Fibroblast of skin of right biceps (primary cell): Measurements from ENCODE around the gene LTBP4.
"Not testable (repeated sequence)": the region's sequence is repeated elsewhere in the genome, so short reads cannot be mapped to it uniquely, and the experiment has no call there.

ENCODE experiments used
- DNase-seq: peaks from one replicate; pipeline ENCODE4 v3.0.0-alpha.2; 2013

The LTBP4 gene

DNA sequence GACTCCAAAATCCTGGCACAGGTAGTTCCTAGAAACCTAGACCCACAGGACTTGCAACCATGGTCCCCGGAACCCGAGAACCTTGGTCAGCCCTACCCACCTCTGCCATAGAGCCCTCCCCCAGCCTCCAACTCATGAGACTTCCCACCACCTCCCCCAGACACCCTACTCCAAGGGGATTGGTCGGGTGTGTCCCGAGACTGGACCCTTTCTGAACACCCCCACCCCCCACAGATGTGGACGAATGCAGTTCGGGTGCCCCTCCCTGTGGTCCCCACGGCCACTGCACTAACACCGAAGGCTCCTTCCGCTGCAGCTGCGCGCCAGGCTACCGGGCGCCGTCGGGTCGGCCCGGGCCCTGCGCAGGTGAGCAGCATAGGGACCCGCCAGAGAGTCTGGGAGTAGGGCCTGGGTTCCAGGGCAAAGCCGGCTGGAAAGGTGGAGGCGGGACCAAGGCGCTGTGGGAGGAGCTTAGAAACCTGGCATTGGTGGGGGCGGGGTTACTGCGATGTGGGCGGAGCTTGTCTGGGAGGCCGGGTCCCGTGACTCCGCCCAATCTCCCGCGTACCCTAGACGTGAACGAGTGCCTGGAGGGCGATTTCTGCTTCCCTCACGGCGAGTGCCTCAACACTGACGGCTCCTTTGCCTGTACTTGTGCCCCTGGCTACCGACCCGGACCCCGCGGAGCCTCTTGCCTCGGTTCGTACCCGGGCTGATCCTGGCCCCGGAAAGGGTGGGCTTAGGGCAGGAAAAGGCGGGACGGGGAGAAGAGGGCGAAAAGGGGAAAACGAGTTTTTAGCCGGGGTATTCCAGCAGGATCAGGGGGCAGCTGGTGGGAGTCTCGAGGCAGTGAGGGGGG is 11.9 kb downstream of the LTBP4 start:
- peak; percentile 42 for DNase-seq

DNA sequence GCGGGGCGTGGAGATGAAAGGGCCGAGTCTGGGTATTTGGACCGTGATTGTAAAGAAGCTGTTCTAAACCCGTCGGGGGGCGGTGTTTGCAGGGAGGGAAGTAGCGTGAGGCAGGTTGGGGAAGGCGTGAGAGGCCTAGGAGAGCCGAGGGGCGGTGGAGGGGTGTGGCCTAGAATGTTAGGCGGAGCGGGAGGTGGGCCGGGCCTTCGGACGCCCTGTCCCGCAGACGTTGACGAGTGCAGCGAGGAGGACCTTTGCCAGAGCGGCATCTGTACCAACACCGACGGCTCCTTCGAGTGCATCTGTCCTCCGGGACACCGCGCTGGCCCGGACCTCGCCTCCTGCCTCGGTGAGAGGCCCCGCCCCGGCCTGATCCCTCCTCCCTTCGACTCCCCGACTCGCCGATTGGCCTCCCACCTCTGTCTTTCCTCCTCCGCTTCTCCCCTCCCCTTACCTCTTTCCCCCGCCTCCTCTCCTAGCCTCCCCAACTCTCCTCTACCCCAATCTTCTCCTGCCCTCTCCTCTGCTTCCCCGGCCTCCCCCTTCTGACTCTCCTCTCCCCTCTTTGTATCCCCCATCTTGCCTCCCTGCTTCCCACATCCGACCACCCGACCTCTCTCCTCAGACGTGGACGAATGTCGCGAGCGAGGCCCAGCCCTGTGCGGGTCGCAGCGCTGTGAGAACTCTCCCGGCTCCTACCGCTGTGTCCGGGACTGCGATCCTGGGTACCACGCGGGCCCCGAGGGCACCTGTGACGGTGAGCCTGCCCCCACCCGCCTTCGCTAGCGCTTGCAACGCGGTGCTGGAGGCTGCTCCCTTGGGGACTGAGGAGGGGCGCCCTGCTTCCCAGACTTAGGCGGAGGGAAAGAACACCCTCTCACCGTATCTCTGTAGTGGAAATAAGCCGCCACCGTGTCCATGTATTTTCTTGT is 12.8 kb downstream of the LTBP4 start:
- peak; percentile 84 for DNase-seq

DNA sequence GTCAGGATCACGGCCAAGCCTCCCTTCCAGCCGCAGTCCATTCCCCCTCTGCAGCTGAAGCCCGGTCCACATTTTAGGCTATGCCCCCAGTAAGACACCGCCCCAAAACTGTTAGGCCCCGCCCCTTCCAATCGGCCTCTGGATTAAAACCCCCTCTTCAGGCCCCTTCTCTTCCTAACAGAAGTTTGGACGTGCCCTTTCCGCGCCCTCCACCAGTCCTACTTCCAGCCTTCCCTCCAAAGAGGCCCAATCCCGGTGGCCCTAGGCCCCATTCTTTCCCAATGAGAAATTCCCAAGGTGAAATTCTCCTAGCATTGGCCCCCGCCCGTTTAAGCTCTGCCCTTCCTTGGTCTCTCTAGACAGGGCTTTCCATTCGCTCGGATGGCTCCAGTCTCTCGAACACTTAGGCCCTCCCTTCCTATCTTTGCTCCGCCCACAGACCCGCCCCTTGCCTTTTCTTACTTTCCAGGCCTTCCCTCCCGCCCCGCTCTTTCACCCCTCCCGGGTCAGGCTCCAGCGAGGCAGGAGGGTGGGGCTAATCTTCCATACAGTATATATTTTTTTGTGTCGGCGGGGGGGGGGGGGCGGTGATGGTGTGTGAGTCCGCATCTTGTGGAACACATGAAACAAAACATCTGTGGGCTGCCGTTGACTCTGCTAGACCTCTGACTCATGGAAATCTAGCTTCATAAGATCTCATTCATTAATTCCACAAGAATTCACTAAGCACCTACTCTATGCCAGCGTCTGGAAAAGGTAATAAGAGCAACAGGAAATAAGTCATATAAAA is 13.6 kb downstream of the LTBP4 start:
- DNase-seq = peak; percentile 97

DNA sequence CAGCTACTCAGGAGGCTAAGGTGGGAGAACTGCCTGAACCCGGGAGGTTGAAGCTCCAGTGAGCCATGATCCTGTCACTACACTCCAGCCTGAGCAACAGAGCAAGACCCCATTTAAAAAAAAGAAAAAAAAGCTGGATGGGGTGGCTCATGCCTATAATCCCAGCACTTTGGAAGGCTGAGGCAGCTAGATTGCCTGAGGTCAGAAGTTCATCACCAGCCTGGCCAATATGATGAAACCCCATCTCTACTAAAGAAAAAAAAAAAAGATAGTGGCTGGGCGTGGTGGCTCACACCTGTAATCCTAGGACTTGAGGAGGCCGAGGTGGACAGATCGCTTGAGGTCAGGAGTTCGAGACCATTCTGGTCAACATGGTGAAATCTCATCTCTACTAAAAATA is 15.0 kb downstream of the LTBP4 start:
- no peak for DNase-seq

DNA sequence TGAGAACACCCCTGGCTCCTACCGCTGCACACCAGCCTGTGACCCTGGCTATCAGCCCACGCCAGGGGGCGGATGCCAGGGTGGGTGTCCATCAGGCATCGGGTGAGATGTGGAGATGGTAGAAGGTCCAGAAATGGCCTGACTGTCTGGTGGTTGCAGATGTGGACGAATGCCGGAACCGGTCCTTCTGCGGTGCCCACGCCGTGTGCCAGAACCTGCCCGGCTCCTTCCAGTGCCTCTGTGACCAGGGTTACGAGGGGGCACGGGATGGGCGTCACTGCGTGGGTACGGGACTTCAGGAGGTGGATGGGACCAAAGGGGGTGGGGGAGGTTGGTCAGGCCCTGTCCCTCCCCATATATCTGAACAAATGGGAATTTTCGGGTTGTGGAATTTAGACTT is 15.8 kb downstream of the LTBP4 start:
- no peak for DNase-seq

DNA sequence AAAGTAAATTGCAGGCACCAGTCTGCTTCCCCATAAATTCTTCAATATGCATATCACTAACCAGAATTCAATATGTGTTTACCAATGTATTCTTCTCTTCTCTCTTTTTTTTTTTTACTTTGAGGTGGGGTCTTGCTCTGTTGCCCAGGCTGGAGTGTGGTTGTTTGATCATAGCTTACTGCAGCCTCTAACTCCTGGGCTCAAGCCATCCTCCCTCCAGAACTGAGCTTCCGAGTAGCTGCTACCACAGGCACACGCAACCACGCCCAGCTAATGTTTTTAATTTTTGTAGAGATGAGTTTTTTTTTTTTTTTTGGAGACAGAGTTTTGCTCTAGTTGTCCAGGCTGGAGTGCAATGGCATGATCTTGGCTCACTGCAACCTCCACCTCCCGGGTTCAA is 16.8 kb downstream of the LTBP4 start:
- DNase-seq = no peak

DNA sequence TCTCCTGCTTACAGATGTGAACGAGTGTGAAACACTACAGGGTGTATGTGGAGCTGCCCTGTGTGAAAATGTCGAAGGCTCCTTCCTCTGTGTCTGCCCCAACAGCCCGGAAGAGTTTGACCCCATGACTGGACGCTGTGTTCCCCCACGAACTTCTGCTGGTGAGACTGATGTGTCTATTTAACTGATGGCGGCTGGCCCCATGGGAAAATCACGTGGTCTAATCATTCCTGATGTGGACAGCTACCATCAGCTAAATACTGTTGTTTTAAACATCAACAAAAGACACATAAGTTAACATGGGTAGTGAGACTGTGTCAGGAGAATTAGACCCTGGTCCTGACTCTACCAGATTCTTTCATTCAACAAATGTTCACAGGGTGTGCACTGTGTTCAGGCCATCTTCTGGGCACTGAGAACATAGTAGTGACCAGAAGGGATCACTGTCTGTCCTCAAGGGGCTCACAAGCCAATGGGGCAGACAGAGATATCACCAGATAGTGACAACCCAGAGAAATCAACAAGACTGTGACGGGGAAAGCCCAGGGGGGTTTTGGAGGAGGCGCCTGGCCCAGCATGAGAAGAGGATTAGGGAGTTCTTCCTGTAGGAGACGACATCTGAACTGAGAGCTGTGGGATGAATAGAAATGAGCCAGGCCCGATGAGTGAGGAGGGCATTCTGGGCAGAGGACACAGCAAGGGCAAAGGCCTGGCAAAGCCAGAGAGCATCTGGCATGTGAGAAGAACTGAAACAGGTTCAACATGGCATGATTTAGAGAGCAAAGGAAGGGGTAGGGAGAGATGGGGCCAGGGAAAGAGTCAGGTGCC is 18.4 kb downstream of the LTBP4 start:
- no peak for DNase-seq

DNA sequence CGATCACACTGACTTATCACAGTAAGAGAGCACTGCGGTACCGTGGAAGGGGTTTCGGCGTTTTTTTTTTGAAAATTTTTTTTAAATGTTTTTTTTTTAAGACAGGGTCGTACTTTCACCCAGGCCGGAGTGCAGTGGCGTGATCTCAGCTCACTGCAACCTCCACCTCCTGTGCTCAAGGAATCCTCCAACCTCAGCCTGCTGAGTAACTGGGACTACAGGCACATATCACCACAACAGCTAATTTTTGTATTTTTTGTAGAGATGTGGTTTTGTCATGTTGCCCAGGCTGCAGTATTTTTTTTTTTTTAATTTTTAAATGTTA is 19.0 kb downstream of the LTBP4 start:
- DNase-seq = no peak

DNA sequence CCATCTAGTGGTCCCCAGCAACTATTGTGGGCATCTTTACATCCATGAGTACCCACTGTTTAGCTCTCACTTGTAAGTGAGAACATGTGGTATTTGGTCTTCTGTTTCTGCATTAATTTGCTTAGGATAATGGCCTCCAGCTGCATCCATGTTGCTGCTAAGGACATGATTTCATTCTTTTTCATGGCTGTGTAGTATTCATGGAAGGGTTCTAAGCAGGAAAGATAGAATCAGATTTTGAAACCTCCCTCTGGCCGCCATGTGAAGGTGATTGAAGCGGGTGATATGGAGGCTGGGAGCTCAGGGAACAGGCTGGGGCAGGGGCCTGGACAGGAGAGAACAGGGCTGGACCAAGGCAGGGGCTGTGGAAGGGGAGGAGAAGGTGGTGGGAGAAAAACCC is 20.1 kb downstream of the LTBP4 start:
- DNase-seq = no peak

DNA sequence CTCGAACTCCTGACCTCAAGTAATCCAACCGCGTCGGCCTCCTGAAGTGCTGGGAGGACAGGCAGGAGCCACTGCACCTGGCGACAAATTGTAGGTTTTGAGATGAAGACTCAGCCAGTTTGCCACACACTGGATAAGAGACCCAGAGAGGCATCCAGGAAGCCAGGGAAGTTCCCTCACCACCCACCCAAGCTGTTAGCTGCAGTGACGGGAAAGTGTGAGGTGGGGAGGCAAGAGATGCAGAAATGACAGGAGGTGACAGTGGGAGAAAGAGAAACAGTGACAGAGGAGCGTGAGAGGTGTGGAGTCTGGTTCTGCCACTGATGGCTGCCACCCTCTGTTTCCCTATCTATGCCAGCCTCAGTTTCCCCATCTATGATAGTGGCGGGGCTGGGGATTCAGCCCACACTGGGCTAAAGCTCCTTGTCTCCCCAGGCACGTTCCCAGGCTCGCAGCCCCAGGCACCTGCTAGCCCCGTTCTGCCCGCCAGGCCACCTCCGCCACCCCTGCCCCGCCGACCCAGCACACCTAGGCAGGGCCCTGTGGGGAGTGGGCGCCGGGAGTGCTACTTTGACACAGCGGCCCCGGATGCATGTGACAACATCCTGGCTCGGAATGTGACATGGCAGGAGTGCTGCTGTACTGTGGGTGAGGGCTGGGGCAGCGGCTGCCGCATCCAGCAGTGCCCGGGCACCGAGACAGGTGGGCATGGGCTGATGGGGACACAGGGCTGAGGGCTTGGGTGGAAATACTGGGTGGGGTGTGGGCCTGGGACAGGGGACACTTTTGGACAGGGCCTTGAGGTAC is 21.0 kb downstream of the LTBP4 start:
- no peak for DNase-seq

DNA sequence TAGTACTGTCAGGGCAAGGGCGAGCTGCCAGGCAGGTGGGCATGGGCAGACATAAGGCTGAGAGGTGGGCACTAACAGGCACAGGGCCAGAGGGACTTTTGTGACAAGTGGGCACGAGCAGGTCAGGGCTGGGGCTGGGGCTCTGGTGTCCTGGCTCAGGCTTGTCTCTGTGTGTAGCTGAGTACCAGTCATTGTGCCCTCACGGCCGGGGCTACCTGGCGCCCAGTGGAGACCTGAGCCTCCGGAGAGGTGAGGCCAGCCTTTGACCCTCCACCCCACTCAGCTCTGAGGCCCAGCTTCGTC is 21.6 kb downstream of the LTBP4 start:
- DNase-seq = no peak

DNA sequence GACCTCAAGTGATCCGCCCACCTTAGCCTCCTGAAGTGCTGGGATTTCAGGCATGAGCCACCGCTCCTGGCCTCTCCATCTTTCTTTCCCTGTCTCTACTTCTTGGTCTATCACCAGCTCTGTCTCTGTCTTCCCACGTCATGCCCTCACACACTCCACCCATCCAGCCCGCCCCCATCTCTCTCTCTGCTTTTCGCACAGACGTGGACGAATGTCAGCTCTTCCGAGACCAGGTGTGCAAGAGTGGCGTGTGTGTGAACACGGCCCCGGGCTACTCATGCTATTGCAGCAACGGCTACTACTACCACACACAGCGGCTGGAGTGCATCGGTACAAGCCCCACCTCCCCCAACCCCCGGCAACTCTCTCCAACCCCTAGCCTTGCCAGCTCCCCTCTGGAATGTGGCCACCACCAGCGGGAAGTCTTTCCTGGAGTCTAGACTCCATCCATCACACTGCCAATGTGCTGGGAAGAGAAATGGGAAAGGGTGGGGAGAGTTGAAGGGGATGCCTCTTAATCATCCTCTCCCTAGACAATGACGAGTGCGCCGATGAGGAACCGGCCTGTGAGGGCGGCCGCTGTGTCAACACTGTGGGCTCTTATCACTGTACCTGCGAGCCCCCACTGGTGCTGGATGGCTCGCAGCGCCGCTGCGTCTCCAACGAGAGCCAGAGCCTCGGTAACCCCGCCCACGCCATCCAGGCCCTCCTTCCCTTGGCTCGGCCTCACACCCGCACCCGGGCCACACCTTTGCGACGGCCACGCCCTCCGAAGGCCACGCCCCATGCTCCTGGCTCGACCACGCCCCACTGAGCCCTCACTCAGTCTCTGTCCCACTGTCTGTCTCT is 22.5 kb downstream of the LTBP4 start:
- DNase-seq = peak; percentile 78

DNA sequence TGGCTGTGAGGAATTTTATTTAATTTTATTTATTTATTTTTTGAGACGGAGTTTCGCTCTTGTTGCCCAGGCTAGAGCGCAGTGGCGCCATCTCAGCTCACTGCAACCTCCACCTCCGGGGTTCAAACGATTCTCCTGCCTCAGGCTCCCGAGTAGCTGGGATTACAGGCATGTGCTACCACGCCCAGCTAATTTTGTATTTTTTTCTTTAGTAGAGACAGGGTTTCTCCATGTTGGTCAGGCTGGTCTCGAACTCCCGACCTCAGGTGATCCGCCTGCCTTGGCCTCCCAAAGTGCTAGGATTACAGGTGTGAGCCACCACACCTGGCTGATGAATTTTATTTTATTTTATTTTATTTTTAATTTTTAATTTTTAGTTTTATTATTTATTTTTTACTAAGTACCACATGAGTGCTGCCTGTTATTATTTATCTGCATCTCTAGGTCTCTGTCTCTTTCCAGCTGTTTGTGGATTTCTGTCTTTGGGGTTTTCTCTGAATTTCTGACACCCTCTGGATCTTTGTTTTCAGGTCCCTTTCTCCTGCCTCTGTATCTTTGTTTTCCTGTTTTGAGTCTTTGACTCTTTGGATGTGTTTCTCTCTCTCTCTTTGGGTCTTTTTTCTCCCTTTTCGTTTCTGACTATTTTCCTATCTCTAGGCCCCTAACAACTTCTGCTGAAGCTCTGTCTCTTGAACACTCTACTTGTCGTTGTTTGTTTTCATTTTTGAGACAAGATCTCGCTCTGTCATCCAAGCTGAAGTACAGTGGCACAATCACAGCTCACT is 23.4 kb downstream of the LTBP4 start:
- not testable (repeated sequence) for DNase-seq

DNA sequence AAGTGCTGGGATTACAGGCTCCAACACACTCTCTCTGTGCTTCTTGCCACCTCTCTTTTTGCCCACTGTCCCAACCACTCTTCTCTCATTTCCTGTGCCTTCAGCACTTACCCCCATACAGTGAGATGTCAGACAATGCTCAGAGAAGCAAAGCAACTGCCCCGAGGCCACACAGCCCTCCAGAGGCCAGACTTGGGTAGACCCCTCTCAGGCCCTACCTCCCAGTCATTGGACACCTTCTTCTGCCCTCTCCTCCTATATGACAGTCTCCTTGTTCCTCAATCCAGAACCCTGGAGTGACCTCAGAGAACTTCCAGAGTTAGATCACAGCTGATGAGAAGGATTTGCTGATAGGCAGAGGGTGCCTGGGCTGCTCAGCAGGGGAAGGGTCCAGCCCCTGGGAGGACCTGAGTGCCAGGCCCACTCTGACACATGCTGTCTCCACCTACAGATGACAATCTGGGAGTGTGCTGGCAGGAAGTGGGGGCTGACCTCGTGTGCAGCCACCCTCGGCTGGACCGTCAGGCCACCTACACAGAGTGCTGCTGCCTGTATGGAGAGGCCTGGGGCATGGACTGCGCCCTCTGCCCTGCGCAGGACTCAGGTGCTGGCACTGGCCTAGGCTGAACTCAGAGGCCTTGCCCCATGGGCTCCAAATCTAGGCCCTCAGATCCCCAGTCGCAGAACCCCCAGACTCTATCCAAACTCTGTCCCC is 24.4 kb downstream of the LTBP4 start:
- no peak for DNase-seq

DNA sequence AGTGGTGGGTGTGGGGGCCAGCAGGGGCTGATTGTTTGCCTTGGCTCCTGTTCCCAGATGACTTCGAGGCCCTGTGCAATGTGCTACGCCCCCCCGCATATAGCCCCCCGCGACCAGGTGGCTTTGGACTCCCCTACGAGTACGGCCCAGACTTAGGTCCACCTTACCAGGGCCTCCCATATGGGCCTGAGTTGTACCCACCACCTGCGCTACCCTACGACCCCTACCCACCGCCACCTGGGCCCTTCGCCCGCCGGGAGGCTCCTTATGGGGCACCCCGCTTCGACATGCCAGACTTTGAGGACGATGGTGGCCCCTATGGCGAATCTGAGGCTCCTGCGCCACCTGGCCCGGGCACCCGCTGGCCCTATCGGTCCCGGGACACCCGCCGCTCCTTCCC is 25.7 kb downstream of the LTBP4 start:
- DNase-seq = no peak

DNA sequence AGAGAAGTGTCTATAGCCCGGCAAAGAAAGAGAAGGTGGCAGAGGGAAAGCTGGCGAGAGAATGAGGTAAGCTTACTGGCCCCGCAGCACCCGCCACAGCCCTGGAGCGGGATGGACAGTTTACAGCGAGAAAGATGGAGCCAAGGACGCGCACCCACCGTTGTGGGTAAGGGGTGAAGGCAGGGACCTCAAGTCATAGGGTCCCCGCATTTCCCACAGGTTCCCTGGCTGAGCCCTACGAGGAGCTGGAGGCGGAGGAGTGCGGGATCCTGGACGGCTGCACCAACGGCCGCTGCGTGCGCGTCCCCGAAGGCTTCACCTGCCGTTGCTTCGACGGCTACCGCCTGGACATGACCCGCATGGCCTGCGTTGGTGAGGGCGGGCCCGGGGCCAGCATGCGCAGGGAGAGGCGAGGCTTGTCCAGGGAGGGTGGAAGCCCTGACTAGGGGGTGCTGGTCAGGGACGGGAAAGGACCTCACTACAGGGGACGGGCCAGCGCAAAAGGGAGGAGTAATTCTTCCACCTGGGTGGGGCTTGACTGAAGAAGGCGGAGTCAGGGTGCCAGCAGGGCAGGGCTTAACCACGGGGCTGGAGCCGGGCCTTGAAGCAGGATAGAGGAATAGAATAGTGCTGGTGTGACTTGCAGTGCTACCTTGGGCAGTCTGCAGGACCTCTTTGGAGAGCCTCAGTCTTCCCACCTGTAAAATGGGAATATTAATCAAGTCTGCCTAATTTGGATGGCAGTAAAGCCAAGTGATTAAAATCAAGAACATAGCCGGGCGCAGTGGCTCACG is 26.5 kb downstream of the LTBP4 start:
- DNase-seq = no peak

DNA sequence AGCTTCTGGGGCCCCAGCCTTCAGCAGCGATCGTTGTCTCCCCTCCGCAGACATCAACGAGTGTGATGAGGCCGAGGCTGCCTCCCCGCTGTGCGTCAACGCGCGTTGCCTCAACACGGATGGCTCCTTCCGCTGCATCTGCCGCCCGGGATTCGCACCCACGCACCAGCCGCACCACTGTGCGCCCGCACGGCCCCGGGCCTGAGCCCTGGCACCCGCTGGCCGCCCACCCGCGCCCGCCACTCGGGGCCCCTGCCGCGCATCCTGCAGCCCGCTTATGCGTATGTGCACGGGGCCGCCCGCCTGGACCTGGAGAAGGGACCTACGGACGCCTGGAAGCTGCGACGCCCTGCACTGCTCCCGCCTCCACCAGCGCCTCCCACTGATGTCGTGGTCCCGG is 28.2 kb downstream of the LTBP4 start:
- no peak for DNase-seq

DNA sequence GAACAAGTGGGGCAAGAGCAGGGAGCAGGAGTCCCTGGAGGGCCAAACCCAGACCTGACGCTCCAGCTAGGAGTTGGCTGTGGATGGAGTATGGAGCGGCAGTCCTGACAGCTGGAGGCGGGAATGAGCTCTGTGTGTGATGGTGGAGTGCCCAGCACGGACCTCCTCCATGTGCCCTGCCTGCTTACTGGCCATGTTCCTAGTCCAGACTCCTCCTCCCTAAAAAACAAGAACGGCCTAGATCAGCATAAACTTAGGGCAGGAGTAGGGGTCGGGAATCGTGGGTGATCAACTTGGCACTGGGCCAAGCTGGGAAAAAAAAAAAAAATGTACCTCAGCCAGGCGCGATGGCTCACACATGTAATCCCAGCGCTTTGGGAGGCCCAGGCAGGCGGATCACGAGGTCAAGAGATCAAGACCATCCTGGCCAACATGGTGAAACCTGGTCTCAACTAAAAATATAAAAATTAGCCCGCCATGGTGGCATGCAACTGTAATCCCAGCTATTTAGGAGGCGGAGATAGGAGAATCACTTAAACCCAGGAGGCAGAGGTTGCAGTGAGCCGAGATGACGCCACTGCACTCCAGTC is 29.5 kb downstream of the LTBP4 start:
- DNase-seq = no peak
